DND-41 (cell line): ENCODE measurements around the gene GRK3.

ENCODE experiments used
- ATAC-seq: fragments of 200-7000 bp; cut with Tn5 transposase; 3 replicates; pipeline ENCODE4 v1.9.1; 2021; ENCODE audit warnings: low read depth; ENCODE audit not compliant: insufficient read depth
- DNase-seq: peaks from one replicate; pipeline ENCODE4 v3.0.0-alpha.2; 2020
- H2AFZ ChIP-seq: 2 replicates; pipeline ENCODE4 v1.6.0; 2012; ENCODE audit warnings: low read depth, low read length
- H3K27ac ChIP-seq: 2 replicates; pipeline ENCODE4 v1.5.1; 2012; ENCODE audit warnings: low read length, inconsistent platforms
- H3K27me3 ChIP-seq: fragments of 200-600 bp; sonication (generic); 2 replicates; pipeline ENCODE4 v1.6.0; 2012; ENCODE audit warnings: low read length, mild to moderate bottlenecking, inconsistent platforms; ENCODE audit not compliant: insufficient read depth, poor library complexity
- H3K36me3 ChIP-seq: 2 replicates; pipeline ENCODE4 v1.5.1; 2012; ENCODE audit warnings: low read length, inconsistent platforms; ENCODE audit not compliant: insufficient read depth
- H3K4me1 ChIP-seq: 2 replicates; pipeline ENCODE4 v1.5.1; 2012; ENCODE audit warnings: mild to moderate bottlenecking, low read length; ENCODE audit not compliant: insufficient read depth
- H3K4me2 ChIP-seq: 2 replicates; pipeline ENCODE4 v1.6.0; 2012; ENCODE audit warnings: mild to moderate bottlenecking, moderate library complexity, low read length, inconsistent platforms; ENCODE audit not compliant: insufficient read depth
- H3K4me3 ChIP-seq, 2 experiments: fragments of 200-600 bp in 1 of 2; shearing (Covaris generic) in 1 of 2; 2 replicates each; pipeline ENCODE4 v1.5.1; 2012 to 2016; ENCODE audit warnings: inconsistent platforms in 2 of 2, low read length in 2 of 2, mild to moderate bottlenecking in 2 of 2, low read depth in 1 of 2, moderate library complexity in 1 of 2
- H3K79me2 ChIP-seq: 2 replicates; pipeline ENCODE4 v1.6.0; 2012; ENCODE audit warnings: low read length, inconsistent platforms; ENCODE audit not compliant: insufficient read depth
- H3K9ac ChIP-seq: 2 replicates; pipeline ENCODE4 v1.6.0; 2012; ENCODE audit warnings: low read depth, mild to moderate bottlenecking, inconsistent platforms, low read length, moderate library complexity
- H3K9me3 ChIP-seq: 2 replicates; pipeline ENCODE4 v1.5.1; 2012; ENCODE audit warnings: low read length, moderate library complexity, mild to moderate bottlenecking, inconsistent platforms; ENCODE audit not compliant: insufficient read depth, severe bottlenecking
- H4K20me1 ChIP-seq: 2 replicates; pipeline ENCODE4 v1.6.0; 2012; ENCODE audit warnings: low read length; ENCODE audit not compliant: insufficient read depth
- EZH2 ChIP-seq: IDR thresholded peaks from 3 replicates; pipeline ENCODE4 v1.6.1; 2012; ENCODE audit warnings: borderline replicate concordance, low read depth, mild to moderate bottlenecking, moderate library complexity, low read length, inconsistent platforms; ENCODE audit not compliant: severe bottlenecking
- TF ChIP-seq, protein P1 (sequence below): IDR thresholded peaks from 2 replicates; pipeline ENCODE4 v1.5.1; 2012; ENCODE audit warnings: borderline replicate concordance, low read length, moderate library complexity, mild to moderate bottlenecking; ENCODE audit not compliant: poor library complexity, severe bottlenecking; ENCODE audit errors: extremely low read depth

The GRK3 gene

GRCh38 chr22:25766418-25766817 lies 201.9 kb downstream of the GRK3 start:
- no peak overlapping the region for H3K4me3 ChIP-seq
- H3K27ac ChIP-seq, result no peak overlapping the region
- H3K9me3 ChIP-seq, result peaks cover 22% of the 10 kb centered on the region
- H3K9ac ChIP-seq, result no peak overlapping the region
- DNase-seq (no peak), ATAC-seq (no peak)
- no peaks in the 10 kb centered on the region for H4K20me1 ChIP-seq
- no peak overlapping the region for H2AFZ ChIP-seq
- H3K4me1 ChIP-seq, result no peaks in the 10 kb centered on the region
- TF ChIP-seq, protein P1, sequence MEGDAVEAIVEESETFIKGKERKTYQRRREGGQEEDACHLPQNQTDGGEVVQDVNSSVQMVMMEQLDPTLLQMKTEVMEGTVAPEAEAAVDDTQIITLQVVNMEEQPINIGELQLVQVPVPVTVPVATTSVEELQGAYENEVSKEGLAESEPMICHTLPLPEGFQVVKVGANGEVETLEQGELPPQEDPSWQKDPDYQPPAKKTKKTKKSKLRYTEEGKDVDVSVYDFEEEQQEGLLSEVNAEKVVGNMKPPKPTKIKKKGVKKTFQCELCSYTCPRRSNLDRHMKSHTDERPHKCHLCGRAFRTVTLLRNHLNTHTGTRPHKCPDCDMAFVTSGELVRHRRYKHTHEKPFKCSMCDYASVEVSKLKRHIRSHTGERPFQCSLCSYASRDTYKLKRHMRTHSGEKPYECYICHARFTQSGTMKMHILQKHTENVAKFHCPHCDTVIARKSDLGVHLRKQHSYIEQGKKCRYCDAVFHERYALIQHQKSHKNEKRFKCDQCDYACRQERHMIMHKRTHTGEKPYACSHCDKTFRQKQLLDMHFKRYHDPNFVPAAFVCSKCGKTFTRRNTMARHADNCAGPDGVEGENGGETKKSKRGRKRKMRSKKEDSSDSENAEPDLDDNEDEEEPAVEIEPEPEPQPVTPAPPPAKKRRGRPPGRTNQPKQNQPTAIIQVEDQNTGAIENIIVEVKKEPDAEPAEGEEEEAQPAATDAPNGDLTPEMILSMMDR, result no peak
- TF ChIP-seq EZH2, result no peak
- no peaks in the 10 kb centered on the region for H3K79me2 ChIP-seq
- no peak overlapping the region for H3K4me2 ChIP-seq
- no peaks in the 10 kb centered on the region for H3K36me3 ChIP-seq
- H3K27me3 ChIP-seq, result no peaks in the 10 kb centered on the region

DNA sequence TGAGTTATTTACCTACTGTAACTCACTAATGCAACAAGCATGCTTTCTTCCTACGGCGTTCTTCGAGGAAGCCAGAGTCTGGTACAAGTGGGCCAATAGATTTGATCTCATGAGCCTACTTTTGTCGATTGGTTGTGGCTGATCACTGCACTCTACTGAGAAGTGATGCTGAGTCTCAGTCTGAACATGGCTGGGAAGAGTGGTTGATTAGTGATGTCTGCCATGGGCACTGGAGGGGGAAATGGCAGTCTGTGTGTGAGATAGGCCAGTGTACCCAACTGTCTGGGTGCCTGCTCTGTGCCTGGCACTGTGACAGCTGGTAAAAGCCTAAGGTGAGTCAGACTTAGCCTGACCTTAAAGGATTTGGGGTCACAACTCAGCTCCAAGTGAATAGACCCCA lies 205.9 kb downstream of the GRK3 start:
- TF ChIP-seq, protein P1, result no peak
- no peak for TF ChIP-seq EZH2
- no peaks in the 10 kb centered on the region for H3K36me3 ChIP-seq
- H3K27me3 ChIP-seq, result no peaks in the 10 kb centered on the region
- H3K4me2 ChIP-seq, result no peak overlapping the region
- no peaks in the 10 kb centered on the region for H4K20me1 ChIP-seq
- peaks cover 22% of the 10 kb centered on the region for H3K9me3 ChIP-seq
- H3K4me1 ChIP-seq, result peaks cover 7% of the 10 kb centered on the region
- DNase-seq, result no peak
- no peak overlapping the region for H3K9ac ChIP-seq
- H3K79me2 ChIP-seq, result no peaks in the 10 kb centered on the region
- no peak overlapping the region for H3K4me3 ChIP-seq
- H3K27ac ChIP-seq, result no peak overlapping the region
- no peak overlapping the region for H2AFZ ChIP-seq
- ATAC-seq, result no peak

GRCh38 chr22:25772288-25772687 lies 207.8 kb downstream of the GRK3 start:
- TF ChIP-seq, protein P1, result no peak
- TF ChIP-seq EZH2, result no peak
- no peak overlapping the region for H2AFZ ChIP-seq

GRCh38 chr22:25774575-25775026 lies 210.1 kb downstream of the GRK3 start:
- DNase-seq (peak; percentile 35), ATAC-seq (peak; percentile 47)
- H3K9me3 ChIP-seq, result no peaks in the 10 kb centered on the region
- no peak overlapping the region for H2AFZ ChIP-seq
- H3K4me2 ChIP-seq, result no peak overlapping the region
- no peaks in the 10 kb centered on the region for H4K20me1 ChIP-seq
- no peak overlapping the region for H3K9ac ChIP-seq
- no peak overlapping the region for H3K4me3 ChIP-seq
- TF ChIP-seq, protein P1, result peak; percentile 71
- no peak for TF ChIP-seq EZH2
- no peaks in the 10 kb centered on the region for H3K27me3 ChIP-seq
- H3K4me1 ChIP-seq, result peaks cover 7% of the 10 kb centered on the region
- no peak overlapping the region for H3K27ac ChIP-seq
- H3K79me2 ChIP-seq, result no peaks in the 10 kb centered on the region
- no peaks in the 10 kb centered on the region for H3K36me3 ChIP-seq

More at GRCh38 chr22:25772288-25772687, 207.8 kb downstream of the GRK3 start:
- Histone ChIP-seq H4K20me1 (no peaks in the 10 kb centered on the region), H3K4me1 (peaks cover 7% of the 10 kb centered on the region), H3K9ac (peak overlapping the region; percentile 2; the same call in 1 of the 2 replicates), H3K4me3 (no peak overlapping the region), H3K4me2 (no peak overlapping the region), H3K36me3 (no peaks in the 10 kb centered on the region), H3K79me2 (no peaks in the 10 kb centered on the region), H3K27me3 (no peaks in the 10 kb centered on the region), H3K9me3 (peaks cover 5% of the 10 kb centered on the region), H3K27ac (peak overlapping the region; percentile 47)
- DNase-seq (peak; percentile 30), ATAC-seq (peak; percentile 39)
